ENCODE data around the gene RBBP7.

- TF ChIP-seq CTCF (conservative IDR thresholded peaks at IDR 0.05 in 1 of 2, IDR thresholded peaks at IDR 0.05 in 1 of 2; ENCODE audit: low read depth in 1 of 2, low read length in 2 of 2) (no peak), EZH2 (IDR thresholded peaks at IDR 0.05; ENCODE audit: low read length, missing control alignments) (no peak)
Observed at GRCh38 chrX:16832301-16832700, 37.9 kb downstream of the RBBP7 start.

Measured in fibroblast of lung (primary cell).